Endothelial cell (in vitro differentiated cells): ENCODE data around the gene SLC12A3. TPM values are rescaled to one million over a fixed set of nuclear protein-coding genes. Genes with fewer than 3 reads are reported as not detected.

Experiments used
- DNase-seq: peaks from one replicate; pipeline ENCODE4 v3.0.0; 2021; ENCODE audit warnings: low spot score
- H3K27ac Mint-ChIP-seq: one replicate; pipeline ENCODE4 v1.8.0; 2021; ENCODE audit warnings: mixed read lengths, inconsistent platforms; ENCODE audit not compliant: unreplicated experiment
- H3K27me3 Mint-ChIP-seq: one replicate; pipeline ENCODE4 v1.8.0; 2021; ENCODE audit warnings: mild to moderate bottlenecking, moderate library complexity, mixed read lengths, inconsistent platforms; ENCODE audit not compliant: unreplicated experiment
- H3K36me3 Mint-ChIP-seq: one replicate; pipeline ENCODE4 v1.8.0; 2021; ENCODE audit warnings: mild to moderate bottlenecking, low read depth, mixed read lengths, inconsistent platforms; ENCODE audit not compliant: unreplicated experiment
- H3K4me1 Mint-ChIP-seq: one replicate; pipeline ENCODE4 v1.8.0; 2021; ENCODE audit warnings: mild to moderate bottlenecking, mixed read lengths, inconsistent platforms; ENCODE audit not compliant: unreplicated experiment
- H3K4me3 Mint-ChIP-seq: one replicate; pipeline ENCODE4 v1.8.0; 2021; ENCODE audit warnings: mild to moderate bottlenecking, mixed read lengths, inconsistent platforms; ENCODE audit not compliant: unreplicated experiment
- H3K9me3 Mint-ChIP-seq: one replicate; pipeline ENCODE4 v1.8.0; 2021; ENCODE audit warnings: mixed read lengths, inconsistent platforms; ENCODE audit not compliant: unreplicated experiment
- CTCF ChIP-seq: fragments of 200-600 bp; sonication (generic); IDR thresholded peaks from one replicate; pipeline ENCODE4 v1.5.0; 2021; ENCODE audit warnings: antibody characterized with exemption; ENCODE audit not compliant: unreplicated experiment
- total RNA-seq: library from RNA; stranded (reverse); fragmentation: NEBNext Ultra II Directional; extraction: Animal tissue kit (Norgen Biotek cat#: 25700); gene quantifications from one replicate; pipeline ENCODE4 v1.2.1, GENCODE V29; 2021; ENCODE audit not compliant: unreplicated experiment

The SLC12A3 gene
- total RNA-seq, 1 donor from 2014 or later: not detected

- DNase-seq: no peak
- H3K4me1 Mint-ChIP-seq: no peaks in the 10 kb centered on the region
- no peak overlapping the region for H3K27ac Mint-ChIP-seq
- no peaks in the 10 kb centered on the region for H3K9me3 Mint-ChIP-seq
- no peak for TF ChIP-seq CTCF
- H3K4me3 Mint-ChIP-seq: no peak overlapping the region
- peaks cover 1% of the 10 kb centered on the region for H3K27me3 Mint-ChIP-seq
- H3K36me3 Mint-ChIP-seq: no peaks in the 10 kb centered on the region
These were observed 56.6 kb downstream of the SLC12A3 start for GRCh38 chr16:56921571-56921970.

GRCh38 chr16:56923481-56924091, 58.6 kb downstream of the SLC12A3 start:
- H3K4me3 Mint-ChIP-seq: no peak overlapping the region
- DNase-seq: no peak
- H3K36me3 Mint-ChIP-seq: no peaks in the 10 kb centered on the region
- no peaks in the 10 kb centered on the region for H3K4me1 Mint-ChIP-seq
- no peaks in the 10 kb centered on the region for H3K9me3 Mint-ChIP-seq
- no peak for TF ChIP-seq CTCF
- H3K27me3 Mint-ChIP-seq: peaks cover 1% of the 10 kb centered on the region
- no peak overlapping the region for H3K27ac Mint-ChIP-seq

- DNase-seq: no peak
- Mint-ChIP-seq H3K27me3 (peaks cover 2% of the 10 kb centered on the region), H3K36me3 (no peaks in the 10 kb centered on the region), H3K9me3 (no peaks in the 10 kb centered on the region), H3K4me1 (peaks cover 2% of the 10 kb centered on the region), H3K4me3 (no peak overlapping the region), H3K27ac (no peak overlapping the region)
- TF ChIP-seq CTCF: no peak
These were observed 62.5 kb downstream of the SLC12A3 start for GRCh38 chr16:56927471-56927870.

- H3K9me3 Mint-ChIP-seq: no peaks in the 10 kb centered on the region
- TF ChIP-seq CTCF: no peak
- no peak overlapping the region for H3K4me3 Mint-ChIP-seq
- peaks cover 13% of the 10 kb centered on the region for H3K4me1 Mint-ChIP-seq
- peaks cover 4% of the 10 kb centered on the region for H3K36me3 Mint-ChIP-seq
- no peak overlapping the region for H3K27ac Mint-ChIP-seq
- peaks cover 12% of the 10 kb centered on the region for H3K27me3 Mint-ChIP-seq
- no peak for DNase-seq
These were observed 64.6 kb downstream of the SLC12A3 start for GRCh38 chr16:56929639-56930038.

- Mint-ChIP-seq H3K9me3 (no peaks in the 10 kb centered on the region), H3K36me3 (peaks cover 12% of the 10 kb centered on the region), H3K4me3 (no peak overlapping the region), H3K27ac (no peak overlapping the region), H3K4me1 (peaks cover 23% of the 10 kb centered on the region), H3K27me3 (peaks cover 10% of the 10 kb centered on the region)
- no peak for DNase-seq
- TF ChIP-seq CTCF: no peak
These were observed 65.7 kb downstream of the SLC12A3 start for GRCh38 chr16:56930486-56931270.
